GM18520 (cell line): Measurements from ENCODE around the gene PLCD3.

ENCODE experiments used
- ATAC-seq: cut with Tn5 transposase; IDR thresholded peaks from one replicate; pipeline ENCODE4 v1.9.1; 2021; ENCODE audit not compliant: unreplicated experiment

The PLCD3 gene

GRCh38 chr17:45086391-45086790 is 45.9 kb downstream of the PLCD3 start:
- no peak for ATAC-seq

GRCh38 chr17:45081047-45081703 is 51.1 kb downstream of the PLCD3 start:
- no peak for ATAC-seq

GRCh38 chr17:45077643-45078042 is 54.7 kb downstream of the PLCD3 start:
- no peak for ATAC-seq

- ATAC-seq, result no peak
Observed at GRCh38 chr17:45073414-45074070, 58.8 kb downstream of the PLCD3 start.

- ATAC-seq, result no peak
Observed at GRCh38 chr17:45070809-45071208, 61.5 kb downstream of the PLCD3 start.

- ATAC-seq, result no peak
Observed at GRCh38 chr17:45070001-45070400, 62.3 kb downstream of the PLCD3 start.

- ATAC-seq, result no peak
Observed at GRCh38 chr17:45067637-45068036, 64.7 kb downstream of the PLCD3 start.

GRCh38 chr17:45063198-45063597 is 69.1 kb downstream of the PLCD3 start:
- no peak for ATAC-seq

GRCh38 chr17:45061606-45062205 is 70.6 kb downstream of the PLCD3 start:
- no peak for ATAC-seq

- peak; percentile 88 for ATAC-seq
Observed at GRCh38 chr17:45060797-45061605, 71.3 kb downstream of the PLCD3 start, which contains the start of gene NMT1. TSS of gene NMT1 (plus strand) at chr17:45061317. CDS start at chr17:45061330, 13 bp downstream.

GRCh38 chr17:45060382-45060796 is 71.9 kb downstream of the PLCD3 start:
- no peak for ATAC-seq
